ENCODE measurements around the gene CCDC194. TPM values are rescaled to one million over a fixed set of nuclear protein-coding genes. Genes with fewer than 3 reads are reported as not detected.
A peak's percentile ranks its signal among the peaks of the same experiment; 100 is the strongest.

Gene CCDC194
- total RNA-seq, 1 donor from 2014 or later: 2.0 TPM

- H3K27ac ChIP-seq: no peak overlapping the region
- no peak for TF ChIP-seq CTCF (IDR thresholded peaks at IDR 0.05)
- peaks cover 7% of the 10 kb centered on the region for H3K36me3 ChIP-seq
- no peaks in the 10 kb centered on the region for H3K27me3 ChIP-seq
- no peak for ATAC-seq
- no peak overlapping the region for H3K4me3 ChIP-seq
- H3K4me1 ChIP-seq: peaks cover 6% of the 10 kb centered on the region
- DNase-seq: no peak
- intact Hi-C loops (cut with DNase I): no loop called here
- no peaks in the 10 kb centered on the region for H3K9me3 ChIP-seq
These were observed 20.1 kb upstream of the CCDC194 start for GRCh38 chr19:17414097-17414496.

DNA sequence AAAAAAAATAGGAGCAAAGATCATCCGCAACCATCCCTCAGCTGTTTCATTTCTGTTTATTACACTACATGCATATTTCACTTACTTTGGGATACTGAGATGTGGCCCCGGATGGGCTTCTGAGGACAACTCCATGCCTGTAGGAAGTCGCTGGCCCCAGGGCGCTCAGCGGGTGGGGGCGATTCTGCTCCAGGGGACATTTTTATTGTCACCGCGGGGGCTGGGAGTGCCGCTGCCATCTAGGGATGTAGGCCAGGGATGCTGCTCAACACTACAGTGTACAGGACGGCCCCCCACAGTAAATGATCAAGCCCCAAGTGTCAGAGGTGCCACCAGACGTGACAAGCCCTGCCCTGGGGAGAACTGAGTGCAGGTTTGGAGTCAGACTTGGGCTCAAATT is 17.8 kb upstream of the CCDC194 start:
- H3K27ac ChIP-seq: no peak overlapping the region
- no peak for ATAC-seq
- DNase-seq: no peak

DNA sequence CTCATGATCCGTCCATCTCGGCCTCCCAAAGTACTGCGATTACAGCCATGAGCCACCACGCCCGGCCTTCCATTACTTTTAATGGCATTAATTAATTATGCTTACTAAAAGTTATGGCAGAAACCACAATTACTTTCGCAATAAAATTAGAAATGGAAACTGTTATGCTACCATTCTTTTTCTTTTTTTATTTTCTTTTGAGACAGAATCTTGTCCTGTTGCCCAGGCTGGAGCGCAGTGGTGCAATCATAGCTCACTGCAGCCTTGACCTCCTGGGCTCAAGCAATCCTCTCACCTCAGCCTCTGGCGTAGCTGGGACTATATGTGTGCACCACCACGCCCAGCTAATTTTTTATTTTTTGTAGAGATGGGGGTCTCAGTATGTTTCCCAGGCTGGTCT is 16.0 kb upstream of the CCDC194 start:
- Histone ChIP-seq H3K36me3 (peaks cover 7% of the 10 kb centered on the region), H3K27ac (no peak overlapping the region), H3K27me3 (no peaks in the 10 kb centered on the region), H3K9me3 (no peaks in the 10 kb centered on the region), H3K4me3 (no peak overlapping the region), H3K4me1 (peaks cover 15% of the 10 kb centered on the region)
- ATAC-seq: no peak
- intact Hi-C loops (cut with DNase I): no loop called here
- DNase-seq: no peak
- no peak for TF ChIP-seq CTCF (IDR thresholded peaks at IDR 0.05)

More for the DNA sequence above, 17.8 kb upstream of the CCDC194 start:
- Histone ChIP-seq H3K4me3 (no peak overlapping the region), H3K27me3 (no peaks in the 10 kb centered on the region), H3K4me1 (peaks cover 9% of the 10 kb centered on the region), H3K9me3 (no peaks in the 10 kb centered on the region), H3K36me3 (peaks cover 7% of the 10 kb centered on the region)
- no peak for TF ChIP-seq CTCF (IDR thresholded peaks at IDR 0.05)
- intact Hi-C loops (cut with DNase I): no loop called here

- no peak for TF ChIP-seq CTCF (IDR thresholded peaks at IDR 0.05)
- Histone ChIP-seq H3K9me3 (no peaks in the 10 kb centered on the region), H3K27me3 (no peaks in the 10 kb centered on the region), H3K4me3 (peak overlapping the region; percentile 55), H3K36me3 (no peaks in the 10 kb centered on the region), H3K4me1 (peaks cover 17% of the 10 kb centered on the region), H3K27ac (peak overlapping the region; percentile 76)
- no peak for DNase-seq
- intact Hi-C loops (cut with DNase I): no loop called here
- ATAC-seq: no peak
These were observed 12.8 kb upstream of the CCDC194 start for GRCh38 chr19:17406887-17407196.

- H3K4me1 ChIP-seq: peaks cover 17% of the 10 kb centered on the region
- no peaks in the 10 kb centered on the region for H3K9me3 ChIP-seq
- intact Hi-C loops (cut with DNase I): no loop called here
- H3K36me3 ChIP-seq: no peaks in the 10 kb centered on the region
- no peaks in the 10 kb centered on the region for H3K27me3 ChIP-seq
- DNase-seq (no peak), ATAC-seq (peak; percentile 4)
- peak overlapping the region; percentile 76 for H3K27ac ChIP-seq
- peak overlapping the region; percentile 55 for H3K4me3 ChIP-seq
- TF ChIP-seq CTCF (IDR thresholded peaks at IDR 0.05): no peak
These were observed 12.3 kb upstream of the CCDC194 start for GRCh38 chr19:17406046-17406886.
